KOPT-K1 (cell line): ENCODE data around the gene TSPYL4.
"Not testable (repeated sequence)": the region's sequence is repeated elsewhere in the genome, so short reads cannot be mapped to it uniquely, and the experiment has no call there.

Experiments used
- H3K27ac ChIP-seq: fragments of 200-600 bp; sonication (generic); 2 replicates; pipeline ENCODE4 v1.5.1; 2016; ENCODE audit warnings: antibody characterized with exemption, mild to moderate bottlenecking, low read depth, low read length; ENCODE audit not compliant: poor library complexity, severe bottlenecking
- H3K36me3 ChIP-seq: fragments of 200-600 bp; sonication (generic); 2 replicates; pipeline ENCODE4 v1.5.1; 2017; ENCODE audit warnings: antibody characterized with exemption, mild to moderate bottlenecking, low read length, moderate library complexity; ENCODE audit not compliant: insufficient read depth
- H3K9me3 ChIP-seq: fragments of 200-600 bp; sonication (generic); 2 replicates; pipeline ENCODE4 v1.5.1; 2017; ENCODE audit warnings: antibody characterized with exemption, low read length, mild to moderate bottlenecking; ENCODE audit not compliant: insufficient read depth, poor library complexity, severe bottlenecking

The TSPYL4 gene

DNA sequence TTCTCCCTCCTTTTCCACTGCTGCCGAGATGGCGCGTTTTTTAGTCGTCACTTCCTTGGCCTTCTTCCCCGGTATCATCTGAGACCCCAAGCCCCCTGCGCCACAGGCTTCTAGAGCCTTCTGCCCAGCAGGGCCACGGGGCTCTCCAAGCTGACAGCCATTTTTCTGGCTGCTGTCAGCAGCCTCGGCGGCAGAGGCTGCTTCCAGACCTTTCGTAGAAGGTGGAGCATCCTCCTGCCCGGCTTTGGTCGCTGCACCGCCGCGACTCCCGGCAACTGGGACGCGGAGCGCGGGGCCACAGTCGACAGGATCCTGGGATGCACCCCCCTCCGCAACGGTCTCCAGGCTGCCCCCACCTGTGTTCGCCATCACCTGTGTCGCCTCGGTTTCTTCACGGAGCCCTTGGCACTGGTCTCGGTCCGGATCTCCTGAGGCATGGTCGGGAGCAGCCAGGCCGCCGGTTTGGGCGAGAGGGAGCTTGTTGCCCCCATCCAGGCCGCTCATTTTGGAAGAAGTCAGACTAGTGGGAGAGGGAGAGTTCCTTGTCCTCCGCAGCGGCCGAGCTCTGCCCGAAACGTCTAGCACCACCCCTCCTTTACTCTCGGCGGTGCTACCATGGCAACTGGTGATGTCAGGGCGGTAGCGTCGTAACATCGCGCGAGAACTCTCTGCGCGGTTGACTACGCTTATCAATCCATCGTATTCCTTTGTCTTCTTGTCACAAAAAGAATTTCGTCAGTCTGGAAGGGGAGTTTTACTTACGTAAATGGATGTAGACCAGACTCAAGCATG lies at the start of gene TSPYL4:
TSS of gene TSPYL4 (minus strand) at position 571 of the 792 bp plus-strand sequence. CDS start at position 504, 67 bp downstream.
- H3K36me3 ChIP-seq: peaks cover 15% of the 10 kb centered on the region; the same call in 1 of the 2 replicates
- peak within 1 kb of the TSS; percentile 75 for H3K27ac ChIP-seq
- no peaks in the 10 kb centered on the region for H3K9me3 ChIP-seq

DNA sequence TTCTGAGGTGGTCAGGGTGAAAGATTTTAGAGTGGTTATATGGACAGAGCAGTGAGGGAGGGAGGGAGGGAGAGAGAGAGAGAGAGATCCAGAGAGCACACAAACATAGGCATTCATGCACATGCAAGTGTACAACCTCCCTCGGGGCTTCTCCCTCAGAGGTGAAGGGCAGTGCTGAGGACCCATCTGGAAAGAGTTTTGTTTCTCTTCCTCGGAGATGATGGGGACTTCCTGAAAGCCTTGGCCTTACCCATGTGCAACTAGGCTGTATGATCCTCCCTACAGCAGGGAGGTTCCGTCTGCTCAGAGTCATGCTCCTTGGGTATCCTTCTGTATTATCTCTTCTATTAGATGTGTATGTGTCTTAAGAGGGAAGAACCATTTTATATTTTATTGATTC lies 47.2 kb upstream of the TSPYL4 start:
- peaks cover 7% of the 10 kb centered on the region for H3K9me3 ChIP-seq
- no peaks in the 10 kb centered on the region for H3K36me3 ChIP-seq
- no peak overlapping the region for H3K27ac ChIP-seq

DNA sequence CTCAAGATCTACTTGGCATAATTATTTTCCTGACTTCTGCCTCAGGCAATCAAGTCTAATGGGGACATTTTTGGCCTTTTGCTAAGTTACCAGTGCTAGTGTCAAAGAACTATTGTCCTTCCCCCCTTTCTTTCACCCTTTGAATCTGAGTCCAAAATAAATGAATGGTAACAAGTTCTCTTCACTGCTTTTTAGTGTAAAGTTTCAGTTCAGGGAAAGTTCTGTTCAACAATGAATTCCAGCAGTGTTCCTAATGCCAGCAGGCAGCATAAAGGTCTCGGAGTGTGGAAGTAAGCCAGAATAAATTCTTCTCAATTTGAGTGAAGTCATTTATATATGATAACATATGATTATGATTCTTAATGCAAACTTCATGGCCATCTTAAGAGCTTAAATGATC lies 46.7 kb upstream of the TSPYL4 start:
- no peak overlapping the region for H3K27ac ChIP-seq
- H3K9me3 ChIP-seq: peaks cover 7% of the 10 kb centered on the region
- H3K36me3 ChIP-seq: no peaks in the 10 kb centered on the region

DNA sequence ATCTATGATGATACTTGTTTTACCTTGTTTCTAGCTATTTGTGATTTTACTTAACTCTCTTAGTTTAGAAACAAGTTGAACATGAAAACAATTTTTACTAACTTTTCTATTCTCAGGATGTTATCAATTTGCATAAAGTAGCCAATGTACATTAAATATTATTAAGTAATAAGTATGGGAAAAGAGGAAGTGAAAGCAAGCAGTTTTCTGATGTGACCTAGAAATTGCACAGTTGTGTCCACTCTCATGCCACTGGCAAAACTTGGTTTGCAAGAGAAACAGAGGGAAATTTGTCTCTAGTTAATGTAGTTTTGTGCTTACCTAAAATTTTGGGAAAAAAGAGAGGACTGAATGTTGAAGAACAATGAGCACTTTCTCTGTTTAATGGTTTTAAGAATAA lies 45.1 kb upstream of the TSPYL4 start:
- Histone ChIP-seq H3K9me3 (peaks cover 7% of the 10 kb centered on the region), H3K36me3 (no peaks in the 10 kb centered on the region), H3K27ac (no peak overlapping the region)

DNA sequence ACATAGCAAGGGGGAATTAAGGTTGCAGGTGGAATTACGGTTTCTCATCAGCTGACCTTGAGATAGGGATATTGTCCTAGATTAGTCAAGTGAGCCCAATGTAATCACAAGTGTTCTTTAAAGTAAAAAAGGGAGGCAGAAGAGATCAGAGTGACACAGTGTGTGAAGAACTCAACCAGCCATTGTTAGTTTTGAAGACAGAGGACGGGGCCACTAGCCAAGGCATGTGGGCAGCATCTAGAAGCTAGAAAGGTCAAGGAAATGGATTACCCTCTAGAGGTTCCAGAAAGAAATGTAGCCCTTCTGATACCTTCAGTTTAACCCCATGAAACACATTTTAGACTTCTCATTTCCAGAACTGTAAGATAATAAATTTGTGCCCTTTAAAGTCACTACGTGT lies 44.4 kb upstream of the TSPYL4 start:
- no peak overlapping the region for H3K27ac ChIP-seq
- H3K9me3 ChIP-seq: peaks cover 7% of the 10 kb centered on the region
- no peaks in the 10 kb centered on the region for H3K36me3 ChIP-seq

DNA sequence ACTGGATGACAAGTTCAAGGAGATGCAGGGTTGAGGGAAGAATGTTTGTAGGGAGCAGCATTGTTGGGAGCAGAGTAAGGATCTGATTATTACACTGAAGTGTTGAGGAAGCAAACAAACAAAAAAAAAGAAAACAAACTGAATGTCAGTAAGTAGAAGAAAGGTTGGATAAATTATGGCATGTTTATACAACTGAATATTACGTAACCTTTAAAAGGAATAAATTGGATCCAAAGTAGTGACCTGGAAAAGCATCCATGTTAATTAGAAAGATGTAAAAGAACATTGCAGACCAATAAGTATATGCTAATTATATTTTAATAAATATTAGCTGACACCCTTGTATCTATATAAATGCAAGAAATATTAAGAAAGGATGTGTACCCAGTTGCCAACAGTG lies 38.7 kb upstream of the TSPYL4 start:
- Histone ChIP-seq H3K27ac (no peak overlapping the region), H3K9me3 (no peaks in the 10 kb centered on the region), H3K36me3 (no peaks in the 10 kb centered on the region)

DNA sequence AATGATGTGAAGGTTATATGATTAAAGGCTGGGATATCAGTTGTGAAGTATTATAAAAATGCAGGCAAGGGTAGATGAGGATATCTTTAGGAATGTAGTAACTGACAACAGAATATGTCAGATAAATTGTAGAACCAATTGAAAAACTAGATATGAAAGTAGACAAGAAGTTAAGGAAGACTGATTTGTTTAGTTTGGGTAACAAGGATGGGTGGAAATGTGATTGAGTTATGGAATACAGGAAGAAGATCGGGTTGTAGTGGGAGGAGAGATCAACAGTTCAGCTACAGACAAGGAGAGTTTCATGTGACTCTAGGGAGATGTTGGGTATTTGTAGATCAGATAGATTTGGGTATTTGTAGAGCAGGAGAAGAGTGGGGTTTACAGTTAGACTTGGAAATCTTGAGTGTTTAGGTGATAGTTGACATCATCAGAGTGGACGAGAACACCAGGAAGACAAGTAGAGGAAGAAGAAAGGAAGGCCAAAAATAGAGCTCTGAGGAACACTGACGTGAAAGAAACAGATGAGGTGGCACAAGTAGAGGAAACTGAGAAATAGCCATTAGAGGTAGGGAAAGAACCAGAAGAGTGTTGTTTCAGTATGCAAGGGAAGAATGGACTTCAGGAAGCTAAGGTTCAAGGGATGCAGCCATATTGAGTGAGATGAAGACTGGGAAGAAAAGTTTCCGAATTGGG lies 38.0 kb upstream of the TSPYL4 start:
- H3K9me3 ChIP-seq: no peaks in the 10 kb centered on the region
- H3K27ac ChIP-seq: no peak overlapping the region

DNA sequence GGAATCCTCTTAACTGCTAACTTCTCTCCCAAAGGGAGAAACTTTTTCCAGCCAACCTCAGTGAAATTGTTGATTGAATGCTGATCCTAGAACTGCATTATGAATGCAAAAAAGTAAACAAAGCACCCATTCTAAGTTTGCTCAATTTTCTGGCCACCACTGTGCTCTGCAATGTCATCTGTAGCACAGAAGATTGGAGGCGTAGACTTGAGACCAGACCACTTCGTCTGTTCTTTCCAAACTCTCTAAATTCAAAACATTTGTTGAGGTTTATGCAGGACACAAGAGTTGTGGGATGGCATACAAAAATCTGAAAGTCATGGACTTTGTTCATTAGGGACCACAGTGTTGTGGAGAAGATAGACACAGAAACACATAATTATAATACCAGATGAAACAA lies 36.9 kb upstream of the TSPYL4 start:
- no peaks in the 10 kb centered on the region for H3K9me3 ChIP-seq
- no peak overlapping the region for H3K27ac ChIP-seq
- H3K36me3 ChIP-seq: no peaks in the 10 kb centered on the region

More for the DNA sequence above, 38.0 kb upstream of the TSPYL4 start:
- H3K36me3 ChIP-seq: no peaks in the 10 kb centered on the region

DNA sequence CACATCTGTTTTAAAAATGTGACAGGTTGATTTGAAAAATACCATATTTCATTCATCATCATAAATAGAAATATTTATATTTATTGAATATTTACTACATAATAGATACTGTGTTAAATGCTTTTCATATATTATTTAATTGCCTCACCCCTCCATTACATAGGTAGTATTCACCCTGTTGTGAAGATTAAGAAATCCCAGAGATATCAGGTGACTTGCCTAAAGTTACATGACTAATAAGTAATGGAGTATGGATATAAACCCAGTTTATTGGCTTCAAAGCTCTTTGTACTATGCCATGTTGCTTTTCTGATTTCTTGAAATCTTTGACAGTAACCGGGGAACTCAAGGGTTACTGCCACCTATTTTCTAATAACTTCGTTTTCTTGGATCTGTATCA lies 36.0 kb upstream of the TSPYL4 start:
- Histone ChIP-seq H3K27ac (no peak overlapping the region), H3K9me3 (no peaks in the 10 kb centered on the region), H3K36me3 (no peaks in the 10 kb centered on the region)

DNA sequence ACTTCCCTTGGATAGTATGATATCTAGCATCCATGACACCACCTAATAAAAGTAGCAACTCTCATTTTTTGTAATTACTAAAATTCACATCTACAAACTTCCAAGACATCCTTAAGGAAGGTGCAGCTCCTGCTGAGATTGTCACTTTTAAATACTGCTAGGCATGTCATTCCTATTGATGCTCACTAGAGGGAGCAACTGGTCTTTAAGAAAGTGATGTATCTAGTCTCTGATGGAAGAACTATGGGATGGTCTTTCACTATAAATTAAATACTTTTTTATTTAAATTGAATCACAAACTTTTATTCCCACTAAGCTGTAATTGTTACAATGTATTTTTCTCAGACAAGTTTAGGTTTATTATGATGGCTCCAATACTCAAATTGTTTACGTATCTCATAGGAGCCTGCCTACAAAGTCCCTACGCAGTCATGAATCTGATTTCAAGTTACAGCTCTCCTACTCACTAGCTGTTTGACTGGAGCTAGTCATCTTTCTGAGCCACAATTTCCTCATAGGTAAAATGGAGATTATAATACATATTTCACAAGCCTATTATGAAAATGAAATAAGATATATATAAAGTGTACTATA lies 33.9 kb upstream of the TSPYL4 start:
- H3K27ac ChIP-seq: no peak overlapping the region
- no peaks in the 10 kb centered on the region for H3K9me3 ChIP-seq
- no peaks in the 10 kb centered on the region for H3K36me3 ChIP-seq

DNA sequence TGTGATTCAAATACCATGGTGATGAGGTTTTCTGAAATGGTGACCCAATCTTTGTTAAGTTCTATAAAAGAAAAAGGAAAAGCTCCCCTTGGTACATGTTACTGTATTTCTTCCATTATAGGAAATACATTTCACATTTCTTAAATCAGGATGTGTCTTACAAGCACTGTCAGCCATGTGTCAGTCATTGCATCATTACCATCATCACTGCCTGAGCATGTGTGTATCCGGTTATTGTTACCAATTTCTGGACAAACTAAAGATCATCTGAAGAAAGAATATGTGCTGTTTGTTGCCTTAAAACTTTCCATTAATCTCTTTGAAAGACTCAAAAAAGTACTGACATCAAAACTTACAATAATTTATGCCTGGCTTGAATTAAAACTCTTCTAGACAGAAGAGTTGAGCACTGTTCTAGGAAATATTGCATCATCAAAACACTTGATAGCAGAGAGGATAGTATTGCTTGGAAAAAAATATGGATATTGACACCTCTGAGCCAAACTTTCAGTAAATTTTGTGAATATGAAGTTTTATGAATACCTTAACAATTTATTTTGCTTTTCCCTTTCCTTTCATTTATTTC lies 33.0 kb upstream of the TSPYL4 start:
- no peaks in the 10 kb centered on the region for H3K36me3 ChIP-seq
- H3K27ac ChIP-seq: no peak overlapping the region
- no peaks in the 10 kb centered on the region for H3K9me3 ChIP-seq

DNA sequence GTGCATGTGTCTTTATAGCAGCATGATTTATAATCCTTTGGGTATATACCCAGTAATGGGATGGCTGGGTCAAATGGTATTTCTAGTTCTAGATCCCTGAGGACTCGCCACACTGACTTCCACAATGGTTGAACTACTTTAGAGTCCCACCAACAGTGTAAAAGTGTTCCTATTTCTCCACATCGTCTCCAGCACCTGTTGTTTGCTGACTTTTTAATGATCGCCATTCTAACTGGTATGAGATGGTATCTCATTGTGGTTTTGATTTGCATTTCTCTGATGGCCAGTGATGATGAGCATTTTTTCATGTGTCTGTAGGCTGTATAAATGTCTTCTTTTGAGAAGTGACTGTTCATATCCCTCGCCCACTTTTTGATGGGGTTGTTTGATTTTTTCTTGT lies 31.1 kb upstream of the TSPYL4 start:
- not testable (repeated sequence) for H3K27ac ChIP-seq, H3K36me3 ChIP-seq, H3K9me3 ChIP-seq

DNA sequence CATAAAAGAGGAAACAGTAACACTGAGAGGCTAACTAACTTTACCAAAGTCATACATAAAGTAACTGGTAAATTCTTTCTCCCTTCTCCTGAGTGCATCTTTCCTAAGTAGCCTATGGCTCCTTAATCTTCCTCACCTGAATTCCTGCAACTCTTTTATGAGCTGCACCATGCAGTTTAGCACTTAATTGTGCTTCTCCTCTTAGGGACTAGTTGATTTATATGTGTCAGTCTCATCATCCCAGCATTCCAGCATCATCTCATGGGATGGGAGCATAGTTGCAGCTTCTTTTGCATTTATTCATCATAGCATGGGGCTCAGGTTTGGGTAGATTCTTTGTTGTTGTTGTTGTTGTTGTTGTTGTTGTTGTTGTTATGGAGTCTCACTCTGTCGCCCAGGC lies 29.3 kb upstream of the TSPYL4 start:
- peaks cover 5% of the 10 kb centered on the region for H3K36me3 ChIP-seq
- H3K27ac ChIP-seq: no peak overlapping the region
- H3K9me3 ChIP-seq: no peaks in the 10 kb centered on the region

DNA sequence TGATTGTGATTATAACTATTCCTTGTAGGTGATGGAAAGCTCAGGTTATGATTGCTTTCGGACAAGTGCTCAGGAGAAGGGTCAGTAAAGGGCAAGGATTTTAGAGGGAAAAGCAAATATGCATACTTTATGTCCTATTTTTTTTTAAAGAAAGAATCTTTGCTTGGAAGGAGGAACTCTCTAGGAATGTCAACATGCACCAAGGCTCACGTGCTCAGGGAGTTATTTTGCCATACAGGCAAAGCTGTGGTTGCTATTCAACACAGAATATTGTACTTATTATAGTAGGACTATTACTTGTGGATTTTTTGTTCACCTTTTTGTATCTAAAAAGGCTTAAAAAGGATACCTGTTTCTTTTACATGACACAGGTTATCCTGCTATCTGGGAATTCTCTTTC lies 28.8 kb upstream of the TSPYL4 start:
- no peak overlapping the region for H3K27ac ChIP-seq
- no peaks in the 10 kb centered on the region for H3K9me3 ChIP-seq
- peaks cover 10% of the 10 kb centered on the region for H3K36me3 ChIP-seq

DNA sequence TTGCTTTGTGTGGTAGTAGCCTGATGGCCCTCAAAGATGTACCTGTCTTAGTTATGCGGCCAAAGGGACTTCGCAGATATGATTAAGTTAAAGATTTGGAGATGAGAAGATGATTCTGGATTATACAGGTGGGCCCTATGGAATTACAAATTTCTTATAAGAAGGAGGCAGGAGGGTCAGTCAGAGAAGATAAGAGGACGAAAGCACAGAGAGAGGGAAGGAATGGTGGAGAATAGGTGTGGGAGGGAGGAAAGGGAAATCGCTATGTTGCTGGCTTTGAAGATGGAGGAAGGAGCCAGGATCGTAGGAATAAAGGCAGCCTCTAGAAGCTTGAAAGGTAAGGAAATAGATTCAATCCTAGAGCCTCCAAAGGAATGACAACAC lies 27.1 kb upstream of the TSPYL4 start:
- no peaks in the 10 kb centered on the region for H3K9me3 ChIP-seq
- H3K27ac ChIP-seq: no peak overlapping the region
- H3K36me3 ChIP-seq: peaks cover 22% of the 10 kb centered on the region
